HG02759 (cell line): ENCODE data around the gene CXCR2.
"Not testable (repeated sequence)": the region's sequence is repeated elsewhere in the genome, so short reads cannot be mapped to it uniquely, and the experiment has no call there.

Source experiments
- ATAC-seq: cut with Tn5 transposase; IDR thresholded peaks from one replicate; pipeline ENCODE4 v1.9.1; 2021; ENCODE audit warnings: mild to moderate bottlenecking, moderate library complexity; ENCODE audit not compliant: unreplicated experiment

The CXCR2 gene

GRCh38 chr2:218129458-218130135 lies 3.8 kb downstream of the CXCR2 start:
- no peak for ATAC-seq

- no peak for ATAC-seq
These were observed 4.5 kb downstream of the CXCR2 start for GRCh38 chr2:218130377-218130776.

GRCh38 chr2:218130822-218131221 lies 5.0 kb downstream of the CXCR2 start:
- ATAC-seq, result no peak

- no peak for ATAC-seq
These were observed 11.7 kb downstream of the CXCR2 start for GRCh38 chr2:218137514-218137913.

GRCh38 chr2:218138047-218138446 lies 12.2 kb downstream of the CXCR2 start:
- no peak for ATAC-seq

- no peak for ATAC-seq
These were observed 19.3 kb downstream of the CXCR2 start for GRCh38 chr2:218145124-218145523.

DNA sequence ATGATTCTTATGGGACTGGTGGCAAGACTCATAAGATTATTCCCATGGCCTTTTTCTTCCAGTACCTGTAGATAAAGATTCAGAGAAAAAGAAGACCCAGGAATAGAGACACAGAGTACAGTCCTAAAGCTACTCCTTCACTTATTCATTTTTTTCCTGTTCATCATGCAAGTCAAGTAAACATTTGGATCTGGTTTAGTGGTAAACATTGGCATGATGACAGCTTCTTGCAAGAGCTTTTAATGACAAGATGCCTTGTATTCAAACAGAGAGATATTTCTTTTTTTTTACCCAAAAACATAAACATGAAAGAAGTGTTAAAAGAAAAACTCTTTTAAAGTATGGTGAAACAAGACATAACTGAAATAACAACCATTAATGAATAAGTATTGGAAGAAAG lies 20.2 kb downstream of the CXCR2 start:
- ATAC-seq, result no peak

- ATAC-seq, result no peak
These were observed 23.3 kb downstream of the CXCR2 start for GRCh38 chr2:218149098-218149497.

GRCh38 chr2:218149848-218150440 lies 24.1 kb downstream of the CXCR2 start:
- no peak for ATAC-seq

GRCh38 chr2:218152172-218152571 lies 26.3 kb downstream of the CXCR2 start:
- no peak for ATAC-seq

- no peak for ATAC-seq
These were observed 26.9 kb downstream of the CXCR2 start for GRCh38 chr2:218152777-218153176.

DNA sequence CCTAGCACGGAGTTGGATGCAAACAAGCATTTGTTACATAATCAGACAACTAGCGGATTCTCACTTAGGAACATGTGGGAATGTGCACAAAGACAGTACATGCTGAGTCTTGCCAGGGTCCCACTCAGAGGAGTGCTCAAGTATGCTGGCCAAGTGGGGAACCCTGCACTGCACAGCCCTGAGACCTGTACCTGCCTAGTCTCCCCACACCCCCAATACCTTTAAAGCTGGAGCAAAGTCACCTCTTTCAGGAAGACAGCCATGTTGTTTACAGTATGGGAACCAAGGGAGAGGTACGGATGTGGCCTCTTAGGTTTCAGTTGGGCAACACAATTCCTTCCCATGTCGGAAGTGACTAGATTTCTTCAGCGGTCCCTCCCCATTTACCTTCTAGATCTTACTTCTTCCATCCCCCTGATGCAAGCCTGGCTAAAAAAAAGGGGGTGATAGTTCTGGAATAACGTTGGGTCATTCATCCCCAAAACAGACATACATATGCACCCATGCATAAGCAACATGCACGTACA lies 30.2 kb downstream of the CXCR2 start:
- no peak for ATAC-seq

- no peak for ATAC-seq
These were observed 35.8 kb downstream of the CXCR2 start for GRCh38 chr2:218161644-218162043.

DNA sequence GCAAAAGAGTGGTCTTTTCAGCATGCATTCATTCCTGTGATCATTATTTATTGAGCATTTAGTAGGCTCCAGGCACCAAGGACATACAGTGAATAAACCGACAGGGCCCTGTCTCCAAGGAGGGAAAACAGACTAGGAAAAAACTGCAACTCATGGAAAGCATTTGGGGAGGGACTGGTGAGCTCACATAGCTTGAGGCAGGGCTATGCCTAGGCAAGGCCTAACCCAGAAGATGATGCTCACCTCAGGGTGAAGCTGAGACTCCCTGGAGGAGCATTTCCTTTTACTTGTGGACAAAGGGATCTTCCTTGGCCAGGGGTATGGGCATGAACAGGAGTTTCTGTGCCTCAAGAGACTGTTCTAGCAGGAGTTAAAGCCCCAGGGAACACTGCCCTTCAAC lies 37.0 kb downstream of the CXCR2 start:
- ATAC-seq, result no peak

GRCh38 chr2:218166791-218167190 lies 41.0 kb downstream of the CXCR2 start, which contains the start of gene CXCR1:
TSS of gene CXCR1 (minus strand) at chr2:218166962. CDS start at chr2:218165211, 1,751 bp downstream.
- ATAC-seq, result no peak

DNA sequence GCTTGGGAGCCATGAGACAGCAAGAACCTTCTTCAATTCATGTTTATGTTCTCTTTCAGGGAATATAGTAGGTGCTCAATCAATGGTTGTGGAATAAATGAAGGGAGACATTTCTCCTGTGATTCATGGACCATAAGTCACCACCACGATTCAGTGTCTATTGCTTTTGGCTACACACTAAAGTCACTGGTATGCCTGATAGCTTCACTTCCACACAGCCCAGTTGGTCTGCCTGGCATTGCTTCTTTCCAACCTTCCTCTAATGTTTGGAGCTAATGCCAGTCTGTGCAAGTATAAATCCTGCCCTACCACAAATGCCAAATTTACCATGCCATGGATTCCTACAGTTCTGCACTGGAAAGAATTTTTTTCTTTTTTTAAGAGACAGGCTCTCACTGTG lies 42.2 kb downstream of the CXCR2 start:
- no peak for ATAC-seq

GRCh38 chr2:218168635-218169462 lies 43.0 kb downstream of the CXCR2 start:
- no peak for ATAC-seq

GRCh38 chr2:218169757-218170546 lies 44.1 kb downstream of the CXCR2 start:
- ATAC-seq, result no peak

DNA sequence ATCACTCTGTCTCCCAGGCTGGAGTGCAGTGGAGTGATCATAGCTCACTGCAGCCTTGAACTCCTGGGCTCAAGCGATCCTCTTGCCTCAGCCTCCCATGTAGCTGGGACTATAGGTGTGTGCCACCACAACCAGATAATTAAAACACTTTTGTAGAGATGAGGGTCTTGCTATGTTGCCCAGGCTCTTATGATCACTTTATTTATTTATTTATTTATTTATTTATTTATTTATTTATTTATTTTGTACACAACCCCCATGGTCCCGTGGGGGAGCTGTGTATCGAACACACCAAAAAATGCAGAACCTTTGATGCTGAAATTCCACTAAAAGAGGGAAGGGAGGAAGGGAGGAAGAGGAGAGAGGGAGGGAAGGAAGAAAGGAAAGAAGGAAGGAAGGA lies 45.9 kb downstream of the CXCR2 start:
- not testable (repeated sequence) for ATAC-seq

GRCh38 chr2:218172845-218173244 lies 47.0 kb downstream of the CXCR2 start:
- no peak for ATAC-seq

GRCh38 chr2:218179782-218180181 lies 54.0 kb downstream of the CXCR2 start:
- no peak for ATAC-seq
